ENCODE results near the gene PTPRN2. TPM values are rescaled to one million over a fixed set of nuclear protein-coding genes. Genes with fewer than 3 reads are reported as not detected.

Gene PTPRN2
- total and polyA plus RNA-seq, 2 of the 8 experiments (the other 6 are each of a cell fraction or from before 2014, with no cell fraction given): 2.6 to 4.5 TPM

DNA sequence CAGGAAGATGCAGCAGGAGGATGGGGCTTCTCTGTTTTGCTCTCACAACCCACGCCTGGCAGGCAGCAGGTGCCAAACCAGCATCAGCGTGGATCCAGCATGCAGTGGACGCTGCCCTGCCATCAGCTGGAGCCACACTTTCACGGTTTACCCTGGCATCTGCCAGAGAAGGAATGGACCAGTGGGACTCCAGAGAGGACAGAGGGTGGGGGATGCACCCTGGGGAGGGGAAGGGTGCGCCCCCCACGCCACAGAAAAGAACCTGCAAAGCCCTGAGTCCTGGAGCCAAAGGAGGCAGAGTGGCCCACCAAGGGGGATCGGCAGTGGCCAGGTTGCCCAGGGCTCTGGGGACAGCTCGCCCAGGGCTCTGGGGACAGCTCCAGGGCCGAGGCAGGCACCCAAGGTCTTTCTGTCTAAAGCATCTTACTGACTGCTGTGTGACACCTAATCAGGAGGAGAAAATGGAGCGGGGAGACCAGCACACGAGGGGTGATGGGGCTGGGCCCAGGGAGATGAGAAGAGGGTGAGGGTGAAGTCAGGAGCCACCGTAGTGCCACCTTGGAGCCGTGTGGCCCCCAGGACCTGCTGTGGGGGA, 1025.7 kb downstream of the PTPRN2 start:
- no peak for DNase-seq (ENCODE audit: low read depth in 1 of 2, low spot score in 2 of 2)
- H2AFZ ChIP-seq (ENCODE audit: low read length): no peak overlapping the region
- TF ChIP-seq SIN3A (conservative IDR thresholded peaks at IDR 0.05 in 1 of 2, IDR thresholded peaks at IDR 0.05 in 1 of 2; ENCODE audit: low read depth in 1 of 2, low read length in 2 of 2) (no peak), HDAC6 (IDR thresholded peaks at IDR 0.05; ENCODE audit: low read depth, low read length) (no peak), JUN (IDR thresholded peaks at IDR 0.05; ENCODE audit: low read depth, low read length) (no peak), CHD2 (IDR thresholded peaks at IDR 0.05; ENCODE audit: low read length) (no peak), FOSL1 (IDR thresholded peaks at IDR 0.05; ENCODE audit: insufficient read depth, low read depth, low read length) (no peak), CREB1 (IDR thresholded peaks at IDR 0.05) (no peak), ZNF274 (IDR thresholded peaks at IDR 0.05; ENCODE audit: borderline replicate concordance, extremely low read depth, low read length) (no peak), CBX8 (IDR thresholded peaks at IDR 0.05; ENCODE audit: borderline replicate concordance, low read depth, low read length) (no peak), RBBP5 (IDR thresholded peaks at IDR 0.05; ENCODE audit: borderline replicate concordance, low read depth, low read length) (no peak)
- H3K36me3 ChIP-seq (ENCODE audit: control insufficient read depth in 2 of 4, insufficient read depth in 4 of 4, low read length in 3 of 4): no peaks in the 10 kb centered on the region
- H3K56ac ChIP-seq (replicated peaks; ENCODE audit: insufficient read length, low read depth, low read length): no peak overlapping the region
- no peak overlapping the region for H2BK5ac ChIP-seq (ENCODE audit: low read depth, low read length)
- no peak for FAIRE-seq
- peaks cover 0 to 7% of the 10 kb centered on the region in 2 experiments for H4K20me1 ChIP-seq (replicated peaks in 1 of 2; ENCODE audit: control insufficient read depth in 1 of 2, insufficient read depth in 2 of 2, low read length in 2 of 2)
- H3K79me2 ChIP-seq (ENCODE audit: control insufficient read depth in 1 of 2, insufficient read depth in 2 of 2, low read length in 2 of 2): no peaks in the 10 kb centered on the region
- no peak overlapping the region for H3K14ac ChIP-seq (ENCODE audit: insufficient read length)
- H3K27ac ChIP-seq (ENCODE audit: low read depth, low read length): no peak overlapping the region
- no peak overlapping the region for H3K23ac ChIP-seq (ENCODE audit: insufficient read length)
- no peak overlapping the region for H4K8ac ChIP-seq (ENCODE audit: extremely low read depth, insufficient read depth, low read length)
- H2BK12ac ChIP-seq (ENCODE audit: low read depth, low read length): no peak overlapping the region
- no peak overlapping the region for H3K4me2 ChIP-seq (ENCODE audit: insufficient read depth in 1 of 2, low read depth in 2 of 2, low read length in 2 of 2)
- WGBS, 2 experiments (ENCODE audit: extremely low coverage in 1 of 2, insufficient coverage in 1 of 2, insufficient read length in 1 of 2, insufficient replicate concordance in 2 of 2, low coverage in 1 of 2, low lambda C conversion rate in 2 of 2, missing lambda C conversion rate in 1 of 2): 84% methylated on average over 12 of the region's 13 CpGs; no CpG with 5 or more reads in 1 of the 2 experiments
- no peak overlapping the region for H3K4me3 ChIP-seq (ENCODE audit: extremely low read depth in 1 of 4, insufficient read depth in 2 of 4, low read depth in 3 of 4, low read length in 4 of 4)
- H2BK120ac ChIP-seq (replicated peaks; ENCODE audit: low read depth, low read length): no peak overlapping the region
- H3K23me2 ChIP-seq (ENCODE audit: low read depth, low read length): peaks cover 5% of the 10 kb centered on the region; the same call in 1 of the 2 replicates
- ChIA-PET POLR2A (ENCODE audit: partially characterized antibody) (no interaction called here), CTCF (ENCODE audit: partially characterized antibody) (no interaction called here)
- no peak overlapping the region for H2AK5ac ChIP-seq (ENCODE audit: low read depth, low read length)
- H3K9me3 ChIP-seq (ENCODE audit: insufficient read depth in 2 of 2, low read depth in 1 of 2, low read length in 1 of 2): peaks cover 4 to 13% of the 10 kb centered on the region in 2 experiments; a peak in 2 of 4 replicates
- H3K79me1 ChIP-seq (ENCODE audit: low read depth, low read length): no peaks in the 10 kb centered on the region; the same call in 1 of the 2 replicates
- H3K9ac ChIP-seq (replicated peaks in 1 of 4; ENCODE audit: extremely low read depth in 1 of 4, low read depth in 3 of 4, low read length in 3 of 4): no peak overlapping the region
- H4K5ac ChIP-seq (ENCODE audit: insufficient read length, low read depth, low read length): no peak overlapping the region
- no peak overlapping the region for H3K18ac ChIP-seq (ENCODE audit: extremely low read depth, low read length)
- no peak overlapping the region for H2BK20ac ChIP-seq (ENCODE audit: low read length)
- no peak overlapping the region for H3K4ac ChIP-seq (replicated peaks; ENCODE audit: insufficient read length, low read depth, low read length)
- H2BK15ac ChIP-seq (ENCODE audit: low read length): no peak overlapping the region
- no peaks in the 10 kb centered on the region for H3K27me3 ChIP-seq (replicated peaks in 1 of 4; ENCODE audit: control insufficient read depth in 3 of 4, extremely low read depth in 1 of 4, insufficient read depth in 3 of 4, low read length in 3 of 4)
- no peaks in the 10 kb centered on the region for H3K4me1 ChIP-seq (replicated peaks in 1 of 4; ENCODE audit: control insufficient read depth in 3 of 4, insufficient read depth in 4 of 4, low read length in 3 of 4)
- no peak overlapping the region for H4K91ac ChIP-seq (replicated peaks; ENCODE audit: insufficient read length, low read length)

Data from H1 (cell line).